MCF 10A (cell line): ENCODE results near the gene ABR. TPM values are rescaled to one million over a fixed set of nuclear protein-coding genes. Genes with fewer than 3 reads are reported as not detected.

Source experiments
- BruUV-seq: library from RNA; stranded (reverse); fragments of 400-500 nt; replicated peaks from 2 replicates; lab custom pipeline; 2021; lab: Mats Ljungman, UMichigan
- CTCF ChIA-PET: fragments of 300-600 bp; sonication (Branson Sonifier 250); formaldehyde crosslinking; extraction: SDS; loops from one replicate; lab custom pipeline; 2021; ENCODE audit warnings: antibody characterized with exemption, inconsistent platforms; lab: Yijun Ruan, JAX
- POLR2A ChIA-PET: fragments of 300-600, 350-650 bp; sonication (Branson Sonifier 250); formaldehyde crosslinking; extraction: SDS; loops from one replicate; lab custom pipeline; 2020; ENCODE audit warnings: antibody characterized with exemption, inconsistent platforms; lab: Yijun Ruan, JAX
- DNase-seq: peaks from one replicate; pipeline ENCODE4 v3.0.0-alpha.2; 2018; ENCODE audit not compliant: unreplicated experiment
- H3K27ac Mint-ChIP-seq: one replicate; pipeline ENCODE4 v1.8.0; 2022; ENCODE audit warnings: mild to moderate bottlenecking, low read depth, mixed read lengths; ENCODE audit not compliant: unreplicated experiment
- H3K27me3 Mint-ChIP-seq: one replicate; pipeline ENCODE4 v1.8.0; 2022; ENCODE audit warnings: mixed read lengths; ENCODE audit not compliant: insufficient read depth, unreplicated experiment
- H3K36me3 Mint-ChIP-seq: one replicate; pipeline ENCODE4 v1.8.0; 2022; ENCODE audit warnings: mild to moderate bottlenecking, moderate library complexity, mixed read lengths; ENCODE audit not compliant: insufficient read depth, unreplicated experiment
- H3K4me1 Mint-ChIP-seq: one replicate; pipeline ENCODE4 v1.8.0; 2022; ENCODE audit warnings: mixed read lengths; ENCODE audit not compliant: insufficient read depth, unreplicated experiment
- H3K4me3 Mint-ChIP-seq: one replicate; pipeline ENCODE4 v1.8.0; 2022; ENCODE audit warnings: mild to moderate bottlenecking, moderate library complexity, mixed read lengths; ENCODE audit not compliant: unreplicated experiment
- H3K9me3 Mint-ChIP-seq: one replicate; pipeline ENCODE4 v1.8.0; 2022; ENCODE audit warnings: mixed read lengths; ENCODE audit not compliant: unreplicated experiment
- intact Hi-C: fragments of 100-400 bp; cut with micrococcal nuclease; formaldehyde crosslinking; loops from 2 replicates; pipeline ENCODE4 v1.14.1; 2022
- total RNA-seq: library from RNA; stranded (reverse); gene quantifications from 2 replicates; pipeline ENCODE4 v1.2.3, GENCODE V29; 2022
- TF ChIP-seq, protein P1 (sequence below): fragments of 200-600 bp; IDR thresholded peaks from one replicate; pipeline ENCODE4 v1.8.0; 2022; ENCODE audit warnings: antibody characterized with exemption, mild to moderate bottlenecking; ENCODE audit not compliant: unreplicated experiment

The ABR gene
- total RNA-seq, 1 experiment from 2014 or later, result 44.7 TPM

DNA sequence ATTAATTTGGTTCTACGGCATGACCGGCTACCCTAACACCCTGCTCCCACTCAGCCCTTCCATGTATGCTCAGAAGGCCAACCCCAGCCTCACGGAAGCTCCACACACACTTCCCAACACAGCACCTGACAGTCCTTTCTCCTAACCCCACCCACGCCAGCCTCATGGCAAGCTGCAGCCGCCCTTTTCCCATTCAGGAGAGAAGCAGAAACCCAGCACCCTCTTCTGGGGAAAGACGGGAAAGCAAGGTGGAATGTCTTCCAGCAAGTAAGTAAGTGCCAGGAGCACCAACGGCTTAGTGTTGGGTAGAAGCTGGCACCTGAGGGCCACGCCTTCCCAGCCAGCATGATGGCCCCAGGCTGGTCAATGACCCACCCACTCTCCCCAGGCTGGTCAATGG lies 32.1 kb downstream of the ABR start:
- H3K9me3 Mint-ChIP-seq, result no peaks in the 10 kb centered on the region
- TF ChIP-seq, protein P1, sequence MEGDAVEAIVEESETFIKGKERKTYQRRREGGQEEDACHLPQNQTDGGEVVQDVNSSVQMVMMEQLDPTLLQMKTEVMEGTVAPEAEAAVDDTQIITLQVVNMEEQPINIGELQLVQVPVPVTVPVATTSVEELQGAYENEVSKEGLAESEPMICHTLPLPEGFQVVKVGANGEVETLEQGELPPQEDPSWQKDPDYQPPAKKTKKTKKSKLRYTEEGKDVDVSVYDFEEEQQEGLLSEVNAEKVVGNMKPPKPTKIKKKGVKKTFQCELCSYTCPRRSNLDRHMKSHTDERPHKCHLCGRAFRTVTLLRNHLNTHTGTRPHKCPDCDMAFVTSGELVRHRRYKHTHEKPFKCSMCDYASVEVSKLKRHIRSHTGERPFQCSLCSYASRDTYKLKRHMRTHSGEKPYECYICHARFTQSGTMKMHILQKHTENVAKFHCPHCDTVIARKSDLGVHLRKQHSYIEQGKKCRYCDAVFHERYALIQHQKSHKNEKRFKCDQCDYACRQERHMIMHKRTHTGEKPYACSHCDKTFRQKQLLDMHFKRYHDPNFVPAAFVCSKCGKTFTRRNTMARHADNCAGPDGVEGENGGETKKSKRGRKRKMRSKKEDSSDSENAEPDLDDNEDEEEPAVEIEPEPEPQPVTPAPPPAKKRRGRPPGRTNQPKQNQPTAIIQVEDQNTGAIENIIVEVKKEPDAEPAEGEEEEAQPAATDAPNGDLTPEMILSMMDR, result peak; percentile 68
- ChIA-PET POLR2A (no interaction called here), CTCF (interaction anchor here (0.5 to 1.5 kb wide), 13 partner anchors 9 to 866 kb away, joined by 3 to 10 read pairs (median 3); no protein-coding TSS in a partner anchor)
- no peak overlapping the region for H3K27ac Mint-ChIP-seq
- no peak overlapping the region for H3K4me3 Mint-ChIP-seq
- peaks cover 6% of the 10 kb centered on the region for H3K4me1 Mint-ChIP-seq
- intact Hi-C loops, result loop anchor here (2.0 kb wide), 1 partner anchor 25 kb away; no protein-coding TSS in a partner anchor
- peaks cover 7% of the 10 kb centered on the region for H3K36me3 Mint-ChIP-seq
- peak; percentile 86 for DNase-seq
- no peaks in the 10 kb centered on the region for H3K27me3 Mint-ChIP-seq
- no TSS peak for BruUV-seq

DNA sequence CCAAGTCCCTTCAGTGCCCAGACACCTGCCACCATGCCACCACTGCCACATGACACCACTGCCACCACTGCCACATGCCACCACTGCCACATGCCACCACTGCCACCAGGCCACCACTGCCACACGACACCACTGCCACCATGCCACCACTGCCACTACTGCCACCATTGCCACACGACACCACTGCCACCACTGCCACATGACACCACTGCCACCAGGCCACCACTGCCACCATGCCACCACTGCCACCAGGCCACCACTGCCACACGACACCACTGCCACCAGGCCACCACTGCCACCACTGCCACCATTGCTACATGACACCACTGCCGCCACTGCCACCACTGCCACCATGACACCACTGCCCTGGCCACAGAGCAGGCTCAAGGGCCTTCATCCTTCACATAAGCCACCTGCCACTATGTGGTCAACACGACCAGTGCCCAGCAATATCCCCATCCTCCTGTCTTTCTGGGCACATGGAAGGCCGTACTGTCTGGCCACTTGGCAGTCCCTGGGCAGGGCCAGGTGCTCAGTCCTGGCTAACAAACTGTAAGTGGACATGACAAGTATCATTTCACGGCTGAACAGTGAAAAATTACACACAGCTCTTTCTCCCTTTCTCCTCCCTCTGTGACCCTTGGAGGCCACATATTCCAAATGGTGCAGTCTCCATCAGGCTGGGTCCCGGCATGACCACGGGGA lies 33.1 kb downstream of the ABR start:
- no TSS peak for BruUV-seq
- no peak overlapping the region for H3K4me3 Mint-ChIP-seq

DNA sequence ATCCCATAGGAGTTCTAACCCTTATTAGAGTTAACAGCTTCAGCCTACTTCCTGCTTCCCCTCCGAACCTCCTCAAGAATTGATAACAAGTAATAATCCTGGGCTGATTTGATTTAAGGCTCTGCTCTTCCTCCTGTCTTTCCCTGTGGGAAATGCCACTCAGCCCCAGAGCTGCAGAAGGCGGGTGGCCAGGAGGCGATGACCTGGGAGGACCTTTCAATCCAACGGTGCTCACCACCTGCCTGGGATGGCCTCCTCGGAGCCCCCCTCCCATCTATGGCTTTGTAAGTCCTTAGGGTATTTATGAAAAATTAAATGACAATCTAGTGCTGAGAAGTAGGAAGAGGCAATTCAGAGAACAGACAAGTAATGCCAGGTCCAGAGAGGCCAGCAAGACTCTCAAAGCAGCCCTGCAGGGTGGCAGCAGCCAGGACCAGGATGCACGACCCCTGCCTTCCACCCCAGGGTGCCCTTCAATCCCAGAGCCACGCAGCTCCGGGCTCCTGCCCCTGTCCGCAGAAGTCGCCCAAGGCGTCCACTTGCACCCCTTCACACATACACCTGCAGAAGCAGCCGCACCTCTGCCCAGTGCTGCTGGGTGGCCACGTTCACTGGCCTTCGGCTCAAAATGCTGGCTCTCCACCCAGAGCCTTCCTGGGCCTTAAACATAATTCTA lies 34.3 kb downstream of the ABR start:
- H3K4me3 Mint-ChIP-seq, result no peak overlapping the region
- TF ChIP-seq, protein P1, result no peak
- no peak overlapping the region for H3K27ac Mint-ChIP-seq
- intact Hi-C loops, result no loop called here
- POLR2A ChIA-PET, result no interaction called here
- H3K4me1 Mint-ChIP-seq, result peaks cover 6% of the 10 kb centered on the region
- no peak for DNase-seq
- H3K27me3 Mint-ChIP-seq, result peaks cover 8% of the 10 kb centered on the region
- no peaks in the 10 kb centered on the region for H3K9me3 Mint-ChIP-seq
- peaks cover 7% of the 10 kb centered on the region for H3K36me3 Mint-ChIP-seq
- CTCF ChIA-PET, result interaction anchor here (0.6 to 1.3 kb wide), 2 partner anchors 23 to 131 kb away, joined by 3 read pairs; no protein-coding TSS in a partner anchor
- no TSS peak for BruUV-seq

More for the DNA sequence above, 33.1 kb downstream of the ABR start:
- ChIA-PET CTCF (interaction anchor here (0.5 to 1.3 kb wide), 4 partner anchors 25 to 148 kb away, joined by 3 to 10 read pairs (median 4); no protein-coding TSS in a partner anchor), POLR2A (interaction anchor here (0.6 kb wide), 1 partner anchor 14 kb away, joined by 3 read pairs; no protein-coding TSS in a partner anchor)
- H3K9me3 Mint-ChIP-seq, result no peaks in the 10 kb centered on the region
- peaks cover 7% of the 10 kb centered on the region for H3K36me3 Mint-ChIP-seq
- H3K27ac Mint-ChIP-seq, result no peak overlapping the region
- DNase-seq, result no peak
- peaks cover 6% of the 10 kb centered on the region for H3K4me1 Mint-ChIP-seq
- intact Hi-C loops, result loop anchor here (2.0 kb wide), 1 partner anchor 24 kb away; no protein-coding TSS in a partner anchor
- TF ChIP-seq, protein P1, result no peak
- H3K27me3 Mint-ChIP-seq, result no peaks in the 10 kb centered on the region

DNA sequence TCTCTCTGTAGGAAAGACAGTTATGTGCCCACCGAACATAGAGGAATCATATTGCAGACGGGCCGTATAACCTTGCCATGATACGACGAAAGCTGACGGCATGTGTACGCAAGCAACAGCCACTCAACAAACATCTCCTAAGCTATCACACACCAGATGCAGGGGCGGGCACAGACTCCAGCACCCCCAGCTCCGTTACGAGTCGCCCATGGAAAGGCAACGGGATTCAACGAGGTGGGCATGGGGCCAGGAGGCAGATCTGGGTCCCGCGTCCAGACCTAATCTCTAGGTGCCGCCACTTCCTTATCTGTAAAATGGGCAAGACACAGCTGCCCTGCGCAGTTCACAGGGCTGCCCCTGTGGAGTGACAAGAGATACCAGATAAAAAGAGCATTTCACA lies 35.6 kb downstream of the ABR start:
- ChIA-PET CTCF (no interaction called here), POLR2A (interaction anchor here (0.7 kb wide), 1 partner anchor 22 kb away, joined by 3 read pairs; no protein-coding TSS in a partner anchor)
- peaks cover 7% of the 10 kb centered on the region for H3K36me3 Mint-ChIP-seq
- peaks cover 6% of the 10 kb centered on the region for H3K4me1 Mint-ChIP-seq
- BruUV-seq, result no TSS peak
- no peaks in the 10 kb centered on the region for H3K9me3 Mint-ChIP-seq
- no peak for DNase-seq
- intact Hi-C loops, result no loop called here
- H3K27me3 Mint-ChIP-seq, result peaks cover 21% of the 10 kb centered on the region
- H3K27ac Mint-ChIP-seq, result no peak overlapping the region
- TF ChIP-seq, protein P1, result no peak
- H3K4me3 Mint-ChIP-seq, result no peak overlapping the region
